A673 (cell line): ENCODE results near the gene BMP4. TPM values are rescaled to one million over a fixed set of nuclear protein-coding genes. Genes with fewer than 3 reads are reported as not detected.

Source experiments
- BruUV-seq: library from RNA; stranded (reverse); fragments of 400-500 nt; replicated peaks from 2 replicates; lab custom pipeline; 2021; lab: Mats Ljungman, UMichigan
- CTCF ChIA-PET: fragments of 300-600 bp; sonication (Branson Sonifier 250); formaldehyde crosslinking; loops from one replicate; lab custom pipeline; 2022; ENCODE audit warnings: antibody characterized with exemption; lab: Charles Lee
- POLR2A ChIA-PET: fragments of 300-600 bp; sonication (Branson Sonifier 250); formaldehyde crosslinking; loops from one replicate; lab custom pipeline; 2022; ENCODE audit warnings: antibody characterized with exemption; ENCODE audit not compliant: low non-redundant PET; lab: Charles Lee
- DNase-seq: peaks from one replicate; pipeline ENCODE4 v3.0.0-alpha.2; 2015; ENCODE audit warnings: low spot score
- H3K27ac ChIP-seq: fragments of 200-600 bp; sonication (generic); 2 replicates; pipeline ENCODE4 v1.5.1; 2016; ENCODE audit warnings: mixed run types, low read depth, mild to moderate bottlenecking, mixed read lengths, antibody characterized with exemption, low read length; ENCODE audit not compliant: poor library complexity, severe bottlenecking
- H3K27me3 ChIP-seq: fragments of 200-600 bp; sonication (generic); replicated peaks from 2 replicates; pipeline ENCODE4 v1.6.1; 2017; ENCODE audit warnings: mixed run types, low read depth, mild to moderate bottlenecking, mixed read lengths, antibody characterized with exemption, low read length; ENCODE audit not compliant: insufficient read depth, poor library complexity
- H3K36me3 ChIP-seq: fragments of 200-600 bp; sonication (generic); 2 replicates; pipeline ENCODE4 v1.6.1; 2016; ENCODE audit warnings: mixed run types, mild to moderate bottlenecking, mixed read lengths, antibody characterized with exemption, low read length; ENCODE audit not compliant: insufficient read depth, poor library complexity, severe bottlenecking
- H3K4me1 ChIP-seq: fragments of 200-600 bp; sonication (generic); 2 replicates; pipeline ENCODE4 v1.6.1; 2017; ENCODE audit warnings: mixed run types, mild to moderate bottlenecking, mixed read lengths, antibody characterized with exemption, low read length; ENCODE audit not compliant: insufficient read depth, poor library complexity, severe bottlenecking
- H3K4me3 ChIP-seq: fragments of 200-600 bp; sonication (generic); 2 replicates; pipeline ENCODE4 v1.5.1; 2016; ENCODE audit warnings: low read depth, mixed run types, mild to moderate bottlenecking, mixed read lengths, low read length; ENCODE audit not compliant: poor library complexity, severe bottlenecking
- H3K9me3 ChIP-seq: fragments of 200-600 bp; sonication (generic); 2 replicates; pipeline ENCODE4 v1.6.1; 2016; ENCODE audit warnings: mixed run types, low read depth, mild to moderate bottlenecking, mixed read lengths, antibody characterized with exemption, low read length; ENCODE audit not compliant: poor library complexity, severe bottlenecking
- EZH2 ChIP-seq: fragments of 200-600 bp; sonication (generic); IDR thresholded peaks from 2 replicates; pipeline ENCODE4 v1.6.1; 2017; ENCODE audit warnings: borderline replicate concordance, low read depth, mild to moderate bottlenecking, mixed read lengths, antibody characterized with exemption, low read length; ENCODE audit not compliant: poor library complexity, severe bottlenecking
- intact Hi-C: fragments of 100-400 bp; cut with micrococcal nuclease; formaldehyde crosslinking; loops from one replicate; pipeline ENCODE4 v1.10.0; 2022; ENCODE audit not compliant: unreplicated experiment
- total RNA-seq: library from RNA; stranded (reverse); gene quantifications from 2 replicates; pipeline ENCODE4 v1.2.3, GENCODE V29; 2021
- TF ChIP-seq, protein P1 (sequence below): fragments of 300-800, 200-600 bp; sonication (generic); conservative IDR thresholded peaks from 2 replicates; pipeline ENCODE4 v1.5.1; 2017; ENCODE audit warnings: low read depth, mild to moderate bottlenecking, antibody characterized with exemption, low read length, moderate library complexity, mixed read lengths

BMP4 gene
- total RNA-seq, 1 experiment from 2014 or later: not detected

- Histone ChIP-seq H3K27ac (no peak overlapping the region), H3K27me3 (no peaks in the 10 kb centered on the region), H3K4me3 (no peak overlapping the region), H3K4me1 (no peaks in the 10 kb centered on the region), H3K9me3 (no peaks in the 10 kb centered on the region), H3K36me3 (no peaks in the 10 kb centered on the region)
- ChIA-PET POLR2A (no interaction called here), CTCF (interaction anchor here (0.6 kb wide), 3 partner anchors 9 to 252 kb away, joined by 5 to 8 read pairs (median 7); no protein-coding TSS in a partner anchor)
- intact Hi-C loops: no loop called here
- TF ChIP-seq EZH2: no peak
- TF ChIP-seq, protein P1, sequence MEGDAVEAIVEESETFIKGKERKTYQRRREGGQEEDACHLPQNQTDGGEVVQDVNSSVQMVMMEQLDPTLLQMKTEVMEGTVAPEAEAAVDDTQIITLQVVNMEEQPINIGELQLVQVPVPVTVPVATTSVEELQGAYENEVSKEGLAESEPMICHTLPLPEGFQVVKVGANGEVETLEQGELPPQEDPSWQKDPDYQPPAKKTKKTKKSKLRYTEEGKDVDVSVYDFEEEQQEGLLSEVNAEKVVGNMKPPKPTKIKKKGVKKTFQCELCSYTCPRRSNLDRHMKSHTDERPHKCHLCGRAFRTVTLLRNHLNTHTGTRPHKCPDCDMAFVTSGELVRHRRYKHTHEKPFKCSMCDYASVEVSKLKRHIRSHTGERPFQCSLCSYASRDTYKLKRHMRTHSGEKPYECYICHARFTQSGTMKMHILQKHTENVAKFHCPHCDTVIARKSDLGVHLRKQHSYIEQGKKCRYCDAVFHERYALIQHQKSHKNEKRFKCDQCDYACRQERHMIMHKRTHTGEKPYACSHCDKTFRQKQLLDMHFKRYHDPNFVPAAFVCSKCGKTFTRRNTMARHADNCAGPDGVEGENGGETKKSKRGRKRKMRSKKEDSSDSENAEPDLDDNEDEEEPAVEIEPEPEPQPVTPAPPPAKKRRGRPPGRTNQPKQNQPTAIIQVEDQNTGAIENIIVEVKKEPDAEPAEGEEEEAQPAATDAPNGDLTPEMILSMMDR: peak; percentile 37
- DNase-seq: peak; percentile 7
- BruUV-seq: no TSS peak
Observed at GRCh38 chr14:54001189-54001878, 44.7 kb upstream of the BMP4 start.

GRCh38 chr14:54000341-54000811 lies 43.8 kb upstream of the BMP4 start:
- DNase-seq: no peak
- H3K4me1 ChIP-seq: no peaks in the 10 kb centered on the region
- CTCF ChIA-PET: no interaction called here
- TF ChIP-seq EZH2: no peak
- no peak overlapping the region for H3K4me3 ChIP-seq
- H3K27me3 ChIP-seq: no peaks in the 10 kb centered on the region
- BruUV-seq: no TSS peak
- H3K27ac ChIP-seq: no peak overlapping the region
- POLR2A ChIA-PET: no interaction called here
- H3K36me3 ChIP-seq: no peaks in the 10 kb centered on the region
- H3K9me3 ChIP-seq: no peaks in the 10 kb centered on the region
- intact Hi-C loops: no loop called here

DNA sequence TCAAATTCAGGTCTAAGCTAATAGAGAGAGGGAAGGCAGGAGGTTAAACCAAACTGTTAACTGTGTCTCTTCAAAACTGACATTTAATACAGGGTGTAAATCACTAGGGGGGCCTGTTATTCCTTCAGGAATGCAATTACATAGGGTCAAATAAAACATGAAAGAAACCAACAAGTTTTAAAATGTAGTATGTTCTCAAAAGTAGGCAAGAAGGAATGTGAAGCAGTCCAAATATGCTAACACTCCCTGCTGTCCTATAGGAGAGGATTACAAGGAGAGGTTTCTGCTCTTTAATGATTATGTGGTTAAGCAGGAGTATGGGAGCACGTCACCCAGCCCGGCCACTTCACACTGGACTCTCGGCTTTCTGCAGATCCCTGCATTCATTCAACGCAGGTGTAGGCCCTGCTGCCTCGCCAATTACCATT lies 42.5 kb upstream of the BMP4 start:
- no peak for DNase-seq
- no peaks in the 10 kb centered on the region for H3K9me3 ChIP-seq
- H3K27me3 ChIP-seq: no peaks in the 10 kb centered on the region
- H3K4me1 ChIP-seq: no peaks in the 10 kb centered on the region
- CTCF ChIA-PET: no interaction called here
- intact Hi-C loops: no loop called here
- no TSS peak for BruUV-seq
- no peak overlapping the region for H3K4me3 ChIP-seq
- TF ChIP-seq EZH2: no peak
- TF ChIP-seq, protein P1: no peak
- H3K27ac ChIP-seq: no peak overlapping the region
- POLR2A ChIA-PET: no interaction called here
- no peaks in the 10 kb centered on the region for H3K36me3 ChIP-seq

DNA sequence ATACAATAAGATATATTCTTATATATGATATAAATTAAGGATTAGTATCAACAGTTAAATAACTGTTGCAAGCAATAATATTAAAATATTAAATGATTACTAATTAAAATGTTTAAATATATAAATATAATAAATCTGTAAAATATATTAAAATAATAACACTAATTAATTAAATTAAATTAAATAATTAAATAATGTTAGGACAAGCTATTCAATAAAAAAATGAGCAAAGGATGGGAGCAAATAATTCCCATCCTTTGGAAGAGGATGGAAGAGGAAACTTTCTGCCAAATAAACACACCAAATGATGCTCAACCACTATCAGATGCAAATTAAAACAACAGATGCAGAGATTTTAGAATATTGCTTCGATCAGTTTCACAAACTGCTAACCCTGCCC lies 39.4 kb upstream of the BMP4 start:
- no peak for DNase-seq
- BruUV-seq: no TSS peak
- TF ChIP-seq EZH2: no peak
- TF ChIP-seq, protein P1: no peak
- no peaks in the 10 kb centered on the region for H3K9me3 ChIP-seq
- H3K27ac ChIP-seq: no peak overlapping the region
- intact Hi-C loops: no loop called here
- ChIA-PET POLR2A (no interaction called here), CTCF (no interaction called here)
- H3K4me3 ChIP-seq: no peak overlapping the region
- no peaks in the 10 kb centered on the region for H3K36me3 ChIP-seq
- no peaks in the 10 kb centered on the region for H3K27me3 ChIP-seq
- no peaks in the 10 kb centered on the region for H3K4me1 ChIP-seq
